Right lobe of liver (tissue), 6 donors: ENCODE results near the gene FUCA2. TPM values are rescaled to one million over a fixed set of nuclear protein-coding genes. Genes with fewer than 3 reads are reported as not detected.

ENCODE experiments used
- ATAC-seq, 4 donors: fragments of 200-7000 bp; cut with Tn5 transposase; one replicate each; pipeline ENCODE4 v1.9.1; 2020; ENCODE audit warnings: mild to moderate bottlenecking in 4 of 4, moderate library complexity in 4 of 4
- DNase-seq, 3 donors: peaks; one replicate each; pipeline ENCODE4 v3.0.0-alpha.2; 2020
- H3K27ac ChIP-seq, 3 donors: fragments of 200-600 bp; one replicate each; pipeline ENCODE4 v1.8.0; 2022
- H3K27me3 ChIP-seq, 2 donors: fragments of 200-600 bp; one replicate each; pipeline ENCODE4 v1.8.0; 2022
- H3K36me3 ChIP-seq, 4 donors: fragments of 200-600 bp; sonication (generic) in 1 of 4; one replicate each; pipeline versions ENCODE4 v1.5.1 to v1.8.0; 2017 to 2022; ENCODE audit warnings: control low read depth in 1 of 4
- H3K4me1 ChIP-seq, 4 donors: fragments of 200-600 bp; sonication (generic) in 1 of 4; one replicate each; pipeline versions ENCODE4 v1.5.1 to v1.8.0; 2017 to 2022; ENCODE audit warnings: control low read depth in 1 of 4
- H3K4me3 ChIP-seq, 3 donors: fragments of 200-600 bp; one replicate each; pipeline ENCODE4 v1.8.0; 2022
- H3K9me3 ChIP-seq, 4 donors: fragments of 200-600 bp; sonication (generic) in 1 of 4; one replicate each; pipeline versions ENCODE4 v1.5.1 to v1.8.0; 2017 to 2022; ENCODE audit warnings: control low read depth in 1 of 4
- POLR2A ChIP-seq: fragments of 450-650 bp; IDR thresholded peaks from one replicate; pipeline ENCODE4 v1.6.1; 2017; ENCODE audit warnings: antibody characterized with exemption, mild to moderate bottlenecking
- WGBS: methylation state at CpG from one replicate; pipeline ENCODE4 v1.1.6; 2018; ENCODE audit warnings: low coverage, low lambda C conversion rate; ENCODE audit not compliant: insufficient coverage; ENCODE audit errors: missing lambda C conversion rate; 5-methylcytosine and 5-hydroxymethylcytosine counted together
- intact Hi-C, 2 donors: fragments of 100-400 bp; cut with DNase I; formaldehyde crosslinking; loops; one replicate each; pipeline versions ENCODE4 v1.11.2 to v1.14.1; 2022
- total RNA-seq, 6 experiments: library from RNA; depleted of rRNA in 2 of 6; stranded (reverse); fragments of >200 nt in 2 of 6; fragmentation: NEBNext Ultra II Directional in 3 of 6; extraction: Animal tissue kit (Norgen Biotek cat#: 25700) in 3 of 6; gene quantifications; one replicate each; pipeline versions ENCODE4 v1.1.0 to v1.2.4, GENCODE V29; 2016 to 2023
- TF ChIP-seq, protein P1 (sequence below), 4 donors: fragments of 200-600 bp in 3 of 4; fragments of 450-650 bp in 1 of 4; IDR thresholded peaks; one replicate each; pipeline versions ENCODE4 v1.5.1 to v1.8.0; 2016 to 2022; ENCODE audit warnings: antibody characterized with exemption in 4 of 4, mild to moderate bottlenecking in 2 of 4
- donor health status: DM: no; HTN: yes; CAD: no.
- donor health status: DM: no; HTN: no; CAD: no.
- donor health status: DM: no; HTN: no; CAD: no.
- donor health status: DM: no; HTN: yes; CAD: no.
- donor health status: DM: no; HTN: yes; CAD: no.

FUCA2 gene
- total RNA-seq, 6 experiments from 2014 or later, result 28.6 to 58.7 (median 35.1) TPM

- WGBS, result 95% methylated on average over 3 of the region's 8 CpGs
- ATAC-seq (no peak), DNase-seq (no peak)
- no peaks in the 10 kb centered on the region for H3K9me3 ChIP-seq
- intact Hi-C loops, result no loop called here
- TF ChIP-seq POLR2A, result no peak
- TF ChIP-seq, protein P1, sequence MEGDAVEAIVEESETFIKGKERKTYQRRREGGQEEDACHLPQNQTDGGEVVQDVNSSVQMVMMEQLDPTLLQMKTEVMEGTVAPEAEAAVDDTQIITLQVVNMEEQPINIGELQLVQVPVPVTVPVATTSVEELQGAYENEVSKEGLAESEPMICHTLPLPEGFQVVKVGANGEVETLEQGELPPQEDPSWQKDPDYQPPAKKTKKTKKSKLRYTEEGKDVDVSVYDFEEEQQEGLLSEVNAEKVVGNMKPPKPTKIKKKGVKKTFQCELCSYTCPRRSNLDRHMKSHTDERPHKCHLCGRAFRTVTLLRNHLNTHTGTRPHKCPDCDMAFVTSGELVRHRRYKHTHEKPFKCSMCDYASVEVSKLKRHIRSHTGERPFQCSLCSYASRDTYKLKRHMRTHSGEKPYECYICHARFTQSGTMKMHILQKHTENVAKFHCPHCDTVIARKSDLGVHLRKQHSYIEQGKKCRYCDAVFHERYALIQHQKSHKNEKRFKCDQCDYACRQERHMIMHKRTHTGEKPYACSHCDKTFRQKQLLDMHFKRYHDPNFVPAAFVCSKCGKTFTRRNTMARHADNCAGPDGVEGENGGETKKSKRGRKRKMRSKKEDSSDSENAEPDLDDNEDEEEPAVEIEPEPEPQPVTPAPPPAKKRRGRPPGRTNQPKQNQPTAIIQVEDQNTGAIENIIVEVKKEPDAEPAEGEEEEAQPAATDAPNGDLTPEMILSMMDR (IDR thresholded peaks at IDR 0.05), result no peak
- no peaks in the 10 kb centered on the region for H3K27me3 ChIP-seq
- no peak overlapping the region for H3K27ac ChIP-seq
- H3K4me3 ChIP-seq, result no peak overlapping the region
- no peaks in the 10 kb centered on the region for H3K4me1 ChIP-seq
- H3K36me3 ChIP-seq, result peaks cover 0 to 17% (median 0%) of the 10 kb centered on the region in 4 donors
These were observed 20.7 kb downstream of the FUCA2 start for GRCh38 chr6:143490775-143491174.

DNA sequence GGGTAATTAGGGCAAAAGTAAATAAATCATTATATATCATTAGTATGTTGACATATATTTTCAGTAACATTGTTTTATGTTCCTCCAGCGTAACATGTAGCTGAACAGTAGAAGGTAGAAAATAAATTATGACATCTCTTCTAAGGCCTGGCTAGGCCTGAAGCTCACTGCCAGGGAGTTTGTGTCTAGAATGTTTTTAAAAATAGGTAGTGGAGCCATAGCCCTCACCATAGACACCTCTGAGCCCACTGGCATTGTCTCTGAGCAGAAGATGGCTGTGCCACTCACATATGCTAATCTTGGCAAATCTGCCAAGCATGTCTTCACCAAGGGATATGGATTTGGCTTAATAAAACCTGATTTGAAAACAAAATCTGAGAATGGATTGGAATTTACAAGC lies 21.3 kb downstream of the FUCA2 start:
- DNase-seq, result no peak
- Histone ChIP-seq H3K36me3 (peaks cover 0 to 12% (median 0%) of the 10 kb centered on the region in 4 donors), H3K9me3 (no peaks in the 10 kb centered on the region), H3K27me3 (no peaks in the 10 kb centered on the region), H3K4me3 (no peak overlapping the region), H3K27ac (no peak overlapping the region), H3K4me1 (no peaks in the 10 kb centered on the region)
- no peak for TF ChIP-seq POLR2A
- TF ChIP-seq, protein P1 (IDR thresholded peaks at IDR 0.05), result no peak
- 100% methylated on average over 1 of the region's 1 CpG for WGBS
- no peak for ATAC-seq
- intact Hi-C loops, result no loop called here

- H3K9me3 ChIP-seq, result no peaks in the 10 kb centered on the region
- no peaks in the 10 kb centered on the region for H3K27me3 ChIP-seq
- intact Hi-C loops, result no loop called here
- 92% methylated on average over 3 of the region's 3 CpGs for WGBS
- no peak overlapping the region for H3K4me3 ChIP-seq
- H3K4me1 ChIP-seq, result no peaks in the 10 kb centered on the region
- H3K27ac ChIP-seq, result no peak overlapping the region
- TF ChIP-seq, protein P1 (IDR thresholded peaks at IDR 0.05), result no peak
- no peak for TF ChIP-seq POLR2A
- no peaks in the 10 kb centered on the region for H3K36me3 ChIP-seq
- DNase-seq (no peak), ATAC-seq (no peak)
These were observed 24.8 kb downstream of the FUCA2 start for GRCh38 chr6:143486752-143487151.

DNA sequence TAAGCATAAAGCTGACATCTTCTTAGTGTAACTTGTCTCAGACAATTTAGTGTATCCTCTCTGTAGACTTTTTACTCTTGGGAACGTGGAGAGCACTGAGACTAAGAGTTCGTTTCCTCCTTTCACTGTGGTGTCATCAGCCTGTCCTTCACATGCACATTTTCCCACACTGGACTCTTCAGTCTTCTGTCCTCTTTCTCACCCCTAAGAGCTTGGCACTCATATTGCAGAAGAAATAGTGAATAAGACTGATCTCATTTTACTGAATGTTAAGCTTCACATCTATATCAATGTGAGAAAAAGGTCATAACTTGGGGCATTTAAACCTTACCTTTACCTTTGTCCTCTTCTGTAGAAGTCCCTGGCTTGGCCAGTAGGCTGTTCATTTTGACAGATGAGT lies 25.6 kb downstream of the FUCA2 start:
- intact Hi-C loops, result no loop called here
- ATAC-seq (no peak), DNase-seq (no peak)
- Histone ChIP-seq H3K4me3 (no peak overlapping the region), H3K27me3 (no peaks in the 10 kb centered on the region), H3K27ac (no peak overlapping the region), H3K36me3 (no peaks in the 10 kb centered on the region), H3K4me1 (no peaks in the 10 kb centered on the region), H3K9me3 (no peaks in the 10 kb centered on the region)
- WGBS, result 83% methylated on average over 2 of the region's 2 CpGs
- no peak for TF ChIP-seq POLR2A
- TF ChIP-seq, protein P1 (IDR thresholded peaks at IDR 0.05), result no peak

GRCh38 chr6:143482593-143482992 lies 28.9 kb downstream of the FUCA2 start:
- DNase-seq (no peak), ATAC-seq (no peak)
- intact Hi-C loops, result no loop called here
- Histone ChIP-seq H3K4me3 (no peak overlapping the region), H3K4me1 (no peaks in the 10 kb centered on the region), H3K27ac (no peak overlapping the region), H3K9me3 (no peaks in the 10 kb centered on the region), H3K36me3 (no peaks in the 10 kb centered on the region), H3K27me3 (no peaks in the 10 kb centered on the region)
- TF ChIP-seq, protein P1 (IDR thresholded peaks at IDR 0.05), result no peak
- TF ChIP-seq POLR2A, result no peak
- 100% methylated on average over 2 of the region's 2 CpGs for WGBS
